H9 (cell line): ENCODE data around the gene CD1D. TPM values are rescaled to one million over a fixed set of nuclear protein-coding genes. Genes with fewer than 3 reads are reported as not detected.

Experiments
- DNase-seq: peaks from one replicate; pipeline ENCODE4 v3.0.0-alpha.2; 2017
- H2AFZ ChIP-seq: one replicate; pipeline ENCODE4 v1.6.1; 2013; ENCODE audit warnings: mild to moderate bottlenecking, low read length, control low read depth, moderate library complexity
- H2AK5ac ChIP-seq: 2 replicates; pipeline ENCODE4 v1.6.1; 2013; ENCODE audit warnings: low read length, control low read depth, mixed read lengths; ENCODE audit not compliant: insufficient read length
- H2BK120ac ChIP-seq: one replicate; pipeline ENCODE4 v1.6.1; 2013; ENCODE audit warnings: low read depth, mild to moderate bottlenecking, low read length, control low read depth, inconsistent platforms; ENCODE audit not compliant: poor library complexity, severe bottlenecking
- H2BK12ac ChIP-seq: 2 replicates; pipeline ENCODE4 v1.6.1; 2013; ENCODE audit warnings: low read length, control low read depth, mixed read lengths, low read depth; ENCODE audit not compliant: insufficient read length
- H2BK15ac ChIP-seq: 2 replicates; pipeline ENCODE4 v1.6.1; 2013; ENCODE audit warnings: low read depth, low read length, control low read depth
- H2BK20ac ChIP-seq: one replicate; pipeline ENCODE4 v1.6.1; 2013; ENCODE audit warnings: low read depth, mild to moderate bottlenecking, low read length, control low read depth, inconsistent platforms; ENCODE audit not compliant: poor library complexity, severe bottlenecking
- H2BK5ac ChIP-seq: 2 replicates; pipeline ENCODE4 v1.6.1; 2013; ENCODE audit warnings: low read length, control low read depth, mixed read lengths; ENCODE audit not compliant: insufficient read length
- H3K14ac ChIP-seq: 2 replicates; pipeline ENCODE4 v1.6.1; 2013; ENCODE audit warnings: low read length, control low read depth; ENCODE audit not compliant: insufficient read depth
- H3K18ac ChIP-seq: 2 replicates; pipeline ENCODE4 v1.6.1; 2013; ENCODE audit warnings: low read depth, mild to moderate bottlenecking, mixed read lengths, low read length, control low read depth; ENCODE audit not compliant: insufficient read length
- H3K23ac ChIP-seq: 2 replicates; pipeline ENCODE4 v1.6.1; 2013; ENCODE audit warnings: low read length, control low read depth, mixed read lengths, low read depth; ENCODE audit not compliant: insufficient read length
- H3K23me2 ChIP-seq: 2 replicates; pipeline ENCODE4 v1.6.1; 2013; ENCODE audit warnings: low read depth, mild to moderate bottlenecking, mixed read lengths, low read length, control low read depth; ENCODE audit not compliant: insufficient read length, poor library complexity, severe bottlenecking
- H3K27ac ChIP-seq: 2 replicates; pipeline ENCODE4 v1.5.1; 2013; ENCODE audit warnings: low read length, control low read depth, mixed read lengths, low read depth; ENCODE audit not compliant: insufficient read length
- H3K27me3 ChIP-seq: 2 replicates; pipeline ENCODE4 v1.6.1; 2013; ENCODE audit warnings: low read length, control low read depth, inconsistent platforms; ENCODE audit not compliant: insufficient read depth
- H3K4ac ChIP-seq: 2 replicates; pipeline ENCODE4 v1.6.1; 2013; ENCODE audit warnings: low read depth, mild to moderate bottlenecking, control low read depth, inconsistent platforms, low read length, moderate library complexity
- H3K4me1 ChIP-seq: 2 replicates; pipeline ENCODE4 v1.6.1; 2013; ENCODE audit warnings: low read length, control low read depth, inconsistent platforms; ENCODE audit not compliant: insufficient read depth
- H3K4me2 ChIP-seq: 2 replicates; pipeline ENCODE4 v1.6.1; 2013; ENCODE audit warnings: low read length, control low read depth, mixed read lengths; ENCODE audit not compliant: insufficient read length, insufficient read depth
- H3K56ac ChIP-seq: 2 replicates; pipeline ENCODE4 v1.6.1; 2013; ENCODE audit warnings: low read depth, mild to moderate bottlenecking, mixed read lengths, low read length, control low read depth; ENCODE audit not compliant: insufficient read length
- H3K79me1 ChIP-seq: 2 replicates; pipeline ENCODE4 v1.6.1; 2013; ENCODE audit warnings: low read depth, mild to moderate bottlenecking, moderate library complexity, low read length, control low read depth, inconsistent platforms; ENCODE audit not compliant: insufficient read depth, poor library complexity, severe bottlenecking
- H3K79me2 ChIP-seq: 2 replicates; pipeline ENCODE4 v1.6.1; 2013; ENCODE audit warnings: low read length, control low read depth, inconsistent platforms; ENCODE audit not compliant: insufficient read depth
- H3K9ac ChIP-seq: 2 replicates; pipeline ENCODE4 v1.6.1; 2013; ENCODE audit warnings: low read length, control low read depth, mixed read lengths; ENCODE audit not compliant: insufficient read length; ENCODE audit errors: extremely low read depth
- H3K9me3 ChIP-seq: one replicate; pipeline ENCODE4 v1.6.1; 2013; ENCODE audit warnings: low read depth, low read length, inconsistent platforms; ENCODE audit not compliant: control insufficient read depth
- H3T11ph ChIP-seq: one replicate; pipeline ENCODE4 v1.6.1; 2013; ENCODE audit warnings: mild to moderate bottlenecking, low read length, control low read depth, inconsistent platforms
- H4K20me1 ChIP-seq: one replicate; pipeline ENCODE4 v1.6.1; 2013; ENCODE audit not compliant: control insufficient read depth, insufficient read length, insufficient read depth
- H4K5ac ChIP-seq: 2 replicates; pipeline ENCODE4 v1.6.1; 2013; ENCODE audit warnings: low read depth, mild to moderate bottlenecking, mixed read lengths, low read length, control low read depth; ENCODE audit not compliant: insufficient read length
- H4K8ac ChIP-seq: replicated peaks from 2 replicates; pipeline ENCODE4 v1.6.1; 2013; ENCODE audit warnings: low read length, control low read depth, mixed read lengths, low read depth; ENCODE audit not compliant: insufficient read length
- H4K91ac ChIP-seq: 2 replicates; pipeline ENCODE4 v1.6.1; 2013; ENCODE audit warnings: low read depth, mild to moderate bottlenecking, moderate library complexity, mixed read lengths, low read length, control low read depth; ENCODE audit not compliant: insufficient read length
- H3K27ac Mint-ChIP-seq, 3 experiments: 2 replicates in 2 of 3; 3 replicates in 1 of 3; pipeline ENCODE4 v1.8.0; 2020 to 2021; ENCODE audit warnings: mixed read lengths in 3 of 3, mild to moderate bottlenecking in 1 of 3, moderate library complexity in 1 of 3
- H3K27me3 Mint-ChIP-seq: 2 replicates; pipeline ENCODE4 v1.8.0; 2021; ENCODE audit warnings: low read depth, mild to moderate bottlenecking, moderate library complexity, mixed read lengths
- H3K36me3 Mint-ChIP-seq, 3 experiments: 2 replicates in 2 of 3; 3 replicates in 1 of 3; pipeline ENCODE4 v1.8.0; 2020 to 2021; ENCODE audit warnings: low read depth in 3 of 3, mixed read lengths in 3 of 3; ENCODE audit not compliant: insufficient read depth in 1 of 3
- H3K4me1 Mint-ChIP-seq, 2 experiments: 2 replicates each; pipeline ENCODE4 v1.8.0; 2020; ENCODE audit warnings: mixed read lengths in 2 of 2
- H3K4me3 Mint-ChIP-seq, 2 experiments: 2 replicates in 1 of 2; 3 replicates in 1 of 2; pipeline ENCODE4 v1.8.0; 2020 to 2021; ENCODE audit warnings: mild to moderate bottlenecking in 2 of 2, mixed read lengths in 2 of 2, moderate library complexity in 1 of 2
- H3K9me3 Mint-ChIP-seq, 2 experiments: 2 replicates in 1 of 2; 3 replicates in 1 of 2; pipeline ENCODE4 v1.8.0; 2020; ENCODE audit warnings: mild to moderate bottlenecking in 2 of 2, mixed read lengths in 2 of 2, moderate library complexity in 1 of 2
- WGBS: extraction: QIAGEN DNeasy Blood & Tissue Kit; methylation state at CpG from one replicate; pipeline ENCODE4 v1.1.7; 2013; ENCODE audit warnings: missing lambda C conversion rate, low lambda C conversion rate, mixed read lengths; ENCODE audit not compliant: insufficient read length; ENCODE audit errors: extremely low coverage; 5-methylcytosine and 5-hydroxymethylcytosine counted together
- total RNA-seq: library from RNA; stranded (reverse); gene quantifications from 2 replicates; pipeline ENCODE4 v1.2.1, GENCODE V29; 2021
- TF ChIP-seq, protein P1 (sequence below): fragments of 200-600 bp; sonication (generic); conservative IDR thresholded peaks from 3 replicates; pipeline ENCODE4 v1.8.0; 2021; ENCODE audit warnings: antibody characterized with exemption, mild to moderate bottlenecking

CD1D gene
- total RNA-seq, 1 experiment from 2014 or later, result 0.98 TPM

- H3K4me1 Mint-ChIP-seq, result peaks cover 27 to 30% of the 10 kb centered on the region in 2 experiments
- H4K91ac ChIP-seq, result no peak overlapping the region
- H4K20me1 ChIP-seq, result no peaks in the 10 kb centered on the region
Observed at GRCh38 chr1:158185770-158186169, 5.1 kb downstream of the CD1D start.

More at GRCh38 chr1:158185770-158186169, 5.1 kb downstream of the CD1D start:
- Histone ChIP-seq H3K9me3 (no peaks in the 10 kb centered on the region), H3K9ac (no peak overlapping the region), H3K27ac (no peak overlapping the region), H4K5ac (no peak overlapping the region), H3K18ac (no peak overlapping the region), H2AK5ac (no peak overlapping the region), H2BK20ac (no peak overlapping the region), H3T11ph (no peak overlapping the region), H3K79me2 (no peaks in the 10 kb centered on the region), H2BK12ac (no peak overlapping the region), H2BK15ac (no peak overlapping the region), H2AFZ (no peak overlapping the region), H3K14ac (no peak overlapping the region), H4K8ac (no peak overlapping the region), H3K4me2 (no peak overlapping the region), H3K56ac (no peak overlapping the region), H3K4me1 (peaks cover 5% of the 10 kb centered on the region; the same call in 1 of the 2 replicates), H3K23me2 (peaks cover 10% of the 10 kb centered on the region), H2BK5ac (no peak overlapping the region), H3K4ac (no peak overlapping the region), H2BK120ac (no peak overlapping the region), H3K79me1 (no peaks in the 10 kb centered on the region), H3K27me3 (peaks cover 19% of the 10 kb centered on the region), H3K23ac (no peak overlapping the region)
- no peaks in the 10 kb centered on the region for H3K36me3 Mint-ChIP-seq
- H3K4me3 Mint-ChIP-seq, result no peak overlapping the region
- TF ChIP-seq, protein P1, sequence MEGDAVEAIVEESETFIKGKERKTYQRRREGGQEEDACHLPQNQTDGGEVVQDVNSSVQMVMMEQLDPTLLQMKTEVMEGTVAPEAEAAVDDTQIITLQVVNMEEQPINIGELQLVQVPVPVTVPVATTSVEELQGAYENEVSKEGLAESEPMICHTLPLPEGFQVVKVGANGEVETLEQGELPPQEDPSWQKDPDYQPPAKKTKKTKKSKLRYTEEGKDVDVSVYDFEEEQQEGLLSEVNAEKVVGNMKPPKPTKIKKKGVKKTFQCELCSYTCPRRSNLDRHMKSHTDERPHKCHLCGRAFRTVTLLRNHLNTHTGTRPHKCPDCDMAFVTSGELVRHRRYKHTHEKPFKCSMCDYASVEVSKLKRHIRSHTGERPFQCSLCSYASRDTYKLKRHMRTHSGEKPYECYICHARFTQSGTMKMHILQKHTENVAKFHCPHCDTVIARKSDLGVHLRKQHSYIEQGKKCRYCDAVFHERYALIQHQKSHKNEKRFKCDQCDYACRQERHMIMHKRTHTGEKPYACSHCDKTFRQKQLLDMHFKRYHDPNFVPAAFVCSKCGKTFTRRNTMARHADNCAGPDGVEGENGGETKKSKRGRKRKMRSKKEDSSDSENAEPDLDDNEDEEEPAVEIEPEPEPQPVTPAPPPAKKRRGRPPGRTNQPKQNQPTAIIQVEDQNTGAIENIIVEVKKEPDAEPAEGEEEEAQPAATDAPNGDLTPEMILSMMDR, result no peak
- no peaks in the 10 kb centered on the region for H3K9me3 Mint-ChIP-seq
- no peak for DNase-seq
- H3K27me3 Mint-ChIP-seq, result peaks cover 68% of the 10 kb centered on the region
- no peak overlapping the region for H3K27ac Mint-ChIP-seq
- WGBS, result no CpG with 5 or more reads among the region's 3 CpGs
